HG03521 (cell line): ENCODE measurements around the gene RRP1.

Source experiments
- ATAC-seq: cut with Tn5 transposase; IDR thresholded peaks from one replicate; pipeline ENCODE4 v1.9.1; 2021; ENCODE audit warnings: mild to moderate bottlenecking, moderate library complexity; ENCODE audit not compliant: unreplicated experiment

RRP1 gene

GRCh38 chr21:43789276-43790009, at the start of gene RRP1:
Gene RRP1 (plus strand): TSS chr21:43789577. CDS start chr21:43789630, 53 bp downstream.
- ATAC-seq, result peak; percentile 93

GRCh38 chr21:43739621-43740435, 49.5 kb upstream of the RRP1 start:
- ATAC-seq, result no peak

- ATAC-seq, result no peak
Observed at GRCh38 chr21:43740497-43741156, 48.8 kb upstream of the RRP1 start.

GRCh38 chr21:43741423-43742096, 47.8 kb upstream of the RRP1 start:
- no peak for ATAC-seq

GRCh38 chr21:43743947-43744346, 45.4 kb upstream of the RRP1 start:
- ATAC-seq, result no peak

GRCh38 chr21:43744725-43745124, 44.7 kb upstream of the RRP1 start:
- no peak for ATAC-seq

GRCh38 chr21:43745772-43746517, 43.4 kb upstream of the RRP1 start:
- ATAC-seq, result no peak

- ATAC-seq, result no peak
Observed at GRCh38 chr21:43748622-43749021, 40.8 kb upstream of the RRP1 start.

- ATAC-seq, result no peak
Observed at GRCh38 chr21:43749651-43750262, 39.6 kb upstream of the RRP1 start.

GRCh38 chr21:43750339-43751033, 38.9 kb upstream of the RRP1 start:
- no peak for ATAC-seq

GRCh38 chr21:43751955-43752591, 37.3 kb upstream of the RRP1 start:
- ATAC-seq, result no peak

- ATAC-seq, result no peak
Observed at GRCh38 chr21:43752758-43753438, 36.5 kb upstream of the RRP1 start.

GRCh38 chr21:43753439-43753799, 36.0 kb upstream of the RRP1 start:
- no peak for ATAC-seq

GRCh38 chr21:43754948-43755781, 34.2 kb upstream of the RRP1 start:
- ATAC-seq, result no peak

GRCh38 chr21:43755820-43756594, 33.4 kb upstream of the RRP1 start:
- no peak for ATAC-seq

GRCh38 chr21:43757601-43758000, 31.8 kb upstream of the RRP1 start:
- ATAC-seq, result no peak
